BJ (cell line): ENCODE data around the gene TSACC. TPM values are rescaled to one million over a fixed set of nuclear protein-coding genes. Genes with fewer than 3 reads are reported as not detected.
"Not testable (repeated sequence)": the region's sequence is repeated elsewhere in the genome, so short reads cannot be mapped to it uniquely, and the experiment has no call there.

ENCODE experiments used
- CTCF ChIA-PET: fragments of 350-600 bp; formaldehyde crosslinking; extraction: SDS; loops from one replicate; lab custom pipeline; 2021; ENCODE audit warnings: antibody characterized with exemption, inconsistent platforms; lab: Yijun Ruan, JAX
- POLR2A ChIA-PET: fragments of 300-600 bp; sonication (Branson Sonifier 250); formaldehyde crosslinking; extraction: SDS; loops from one replicate; lab custom pipeline; 2021; ENCODE audit warnings: antibody characterized with exemption; lab: Charles Lee
- DNase-seq: peaks from one replicate; pipeline ENCODE4 v3.0.0-alpha.2; 2011; ENCODE audit warnings: low read depth
- H3K27me3 ChIP-seq: 2 replicates; pipeline ENCODE4 v1.6.0; 2011; ENCODE audit warnings: low read length; ENCODE audit not compliant: control insufficient read depth, insufficient read depth
- H3K36me3 ChIP-seq: 2 replicates; pipeline ENCODE4 v1.5.1; 2011; ENCODE audit warnings: low read length; ENCODE audit not compliant: control insufficient read depth, insufficient read depth
- H3K4me3 ChIP-seq: 2 replicates; pipeline ENCODE4 v1.5.1; 2011; ENCODE audit warnings: low read depth, mild to moderate bottlenecking, control low read depth, low read length
- polyA plus RNA-seq: library from polyadenylated mRNA; depleted of rRNA; stranded (reverse); fragments of >200 nt; gene quantifications from 2 replicates; pipeline ENCODE4 v1.2.3, GENCODE V29; 2011
- TF ChIP-seq, protein P1 (sequence below): IDR thresholded peaks from 2 replicates; pipeline ENCODE4 v1.5.1; 2011; ENCODE audit warnings: low read depth, mild to moderate bottlenecking, control low read depth, inconsistent platforms, low read length, moderate library complexity; ENCODE audit not compliant: insufficient read depth

Gene TSACC
- polyA plus RNA-seq, 1 experiment = 0.52 TPM

DNA sequence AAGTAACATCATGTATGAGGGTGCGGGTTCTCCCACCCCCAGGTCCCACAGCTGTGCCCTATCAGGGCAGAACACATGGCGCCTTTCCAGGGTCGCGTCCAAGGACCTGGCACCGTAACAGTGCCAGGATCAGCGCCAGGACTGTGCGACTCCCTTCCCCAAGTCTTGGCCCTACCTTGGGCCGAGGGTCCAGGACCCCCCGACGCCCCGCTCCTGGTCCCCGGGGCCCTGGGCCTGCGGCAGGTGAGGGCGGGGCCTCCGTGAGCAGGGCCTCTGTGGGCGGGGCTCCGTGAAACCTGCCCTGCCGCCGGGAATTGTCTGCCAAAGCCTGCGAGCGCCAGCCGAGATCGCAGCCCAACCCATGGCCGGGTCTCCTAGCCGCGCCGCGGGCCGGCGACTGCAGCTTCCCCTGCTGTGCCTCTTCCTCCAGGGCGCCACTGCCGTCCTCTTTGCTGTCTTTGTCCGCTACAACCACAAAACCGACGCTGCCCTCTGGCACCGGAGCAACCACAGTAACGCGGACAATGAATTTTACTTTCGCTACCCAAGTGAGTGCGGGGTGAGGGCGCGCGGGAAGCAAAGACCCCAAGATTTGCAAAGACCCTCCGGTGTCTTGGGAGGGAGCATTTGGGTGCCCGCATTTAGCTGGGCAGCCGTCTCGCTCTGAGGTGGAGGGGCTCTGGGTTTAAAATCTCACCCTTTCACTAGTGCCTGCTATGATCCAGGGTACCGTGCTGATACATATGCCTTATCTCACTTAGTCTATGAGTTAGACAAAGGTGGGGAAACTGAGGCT, 30.8 kb downstream of the TSACC start, which contains the start of gene RHBG:
TSS of gene RHBG (plus strand) at position 323 of the 796 bp plus-strand sequence. CDS start at position 362, 39 bp downstream.
- TF ChIP-seq, protein P1, sequence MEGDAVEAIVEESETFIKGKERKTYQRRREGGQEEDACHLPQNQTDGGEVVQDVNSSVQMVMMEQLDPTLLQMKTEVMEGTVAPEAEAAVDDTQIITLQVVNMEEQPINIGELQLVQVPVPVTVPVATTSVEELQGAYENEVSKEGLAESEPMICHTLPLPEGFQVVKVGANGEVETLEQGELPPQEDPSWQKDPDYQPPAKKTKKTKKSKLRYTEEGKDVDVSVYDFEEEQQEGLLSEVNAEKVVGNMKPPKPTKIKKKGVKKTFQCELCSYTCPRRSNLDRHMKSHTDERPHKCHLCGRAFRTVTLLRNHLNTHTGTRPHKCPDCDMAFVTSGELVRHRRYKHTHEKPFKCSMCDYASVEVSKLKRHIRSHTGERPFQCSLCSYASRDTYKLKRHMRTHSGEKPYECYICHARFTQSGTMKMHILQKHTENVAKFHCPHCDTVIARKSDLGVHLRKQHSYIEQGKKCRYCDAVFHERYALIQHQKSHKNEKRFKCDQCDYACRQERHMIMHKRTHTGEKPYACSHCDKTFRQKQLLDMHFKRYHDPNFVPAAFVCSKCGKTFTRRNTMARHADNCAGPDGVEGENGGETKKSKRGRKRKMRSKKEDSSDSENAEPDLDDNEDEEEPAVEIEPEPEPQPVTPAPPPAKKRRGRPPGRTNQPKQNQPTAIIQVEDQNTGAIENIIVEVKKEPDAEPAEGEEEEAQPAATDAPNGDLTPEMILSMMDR = no peak
- no peak for DNase-seq
- no peaks in the 10 kb centered on the region for H3K36me3 ChIP-seq
- peak within 1 kb of the TSS; percentile 18 for H3K4me3 ChIP-seq
- H3K27me3 ChIP-seq = peaks cover 20% of the 10 kb centered on the region
- ChIA-PET POLR2A (no interaction called here), CTCF (interaction anchor here (0.8 to 2.0 kb wide), 5 partner anchors 10 to 17 kb away, joined by 3 to 9 read pairs (median 3); no protein-coding TSS in a partner anchor)

DNA sequence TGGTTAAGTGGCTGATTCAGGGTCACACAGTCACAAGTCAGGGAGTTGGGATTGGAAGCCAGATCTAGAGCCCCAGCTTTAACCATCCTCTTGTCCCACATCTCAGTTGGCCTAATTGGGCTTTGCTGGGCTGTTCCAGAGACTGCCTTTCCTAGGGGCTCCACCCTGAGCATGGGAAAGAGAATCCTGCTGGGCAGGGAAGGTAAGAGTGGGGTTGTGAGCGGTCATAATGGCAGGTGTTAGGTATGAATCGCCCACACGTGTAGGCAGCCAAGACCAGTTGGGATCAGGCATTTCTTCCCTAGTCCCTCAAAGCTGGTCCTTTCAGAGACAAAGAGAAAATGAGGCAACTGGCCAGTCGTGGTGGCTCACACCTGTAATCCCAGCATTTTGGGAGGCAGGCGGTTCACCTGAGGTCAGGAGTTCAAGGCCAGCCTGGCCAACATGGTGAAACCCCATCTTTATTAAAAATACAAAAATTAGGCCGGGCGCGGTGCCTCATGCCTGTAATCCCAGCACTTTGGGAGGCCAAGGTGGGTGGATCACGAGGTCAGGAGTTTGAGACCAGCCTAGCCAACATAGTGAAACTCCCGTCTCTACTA, 31.5 kb downstream of the TSACC start:
- POLR2A ChIA-PET, H3K36me3 ChIP-seq, H3K4me3 ChIP-seq, DNase-seq: not testable (repeated sequence)
- H3K27me3 ChIP-seq = peaks cover 20% of the 10 kb centered on the region
- CTCF ChIA-PET = interaction anchor here (0.9 to 3.8 kb wide), 6 partner anchors 8 to 16 kb away, joined by 3 to 25 read pairs (median 3); no protein-coding TSS in a partner anchor

- H3K4me3 ChIP-seq = no peak overlapping the region
- ChIA-PET CTCF (interaction anchor here (0.9 to 3.8 kb wide), 8 partner anchors 11 to 256 kb away, joined by 4 to 25 read pairs (median 4); no protein-coding TSS in a partner anchor), POLR2A (no interaction called here)
- peaks cover 15% of the 10 kb centered on the region for H3K27me3 ChIP-seq
- TF ChIP-seq, protein P1 = no peak
- no peaks in the 10 kb centered on the region for H3K36me3 ChIP-seq
- DNase-seq = no peak
Observed at GRCh38 chr1:156371553-156372264, 33.4 kb downstream of the TSACC start.

GRCh38 chr1:156372265-156372586, 33.9 kb downstream of the TSACC start:
- no peaks in the 10 kb centered on the region for H3K36me3 ChIP-seq
- H3K4me3 ChIP-seq = no peak overlapping the region
- CTCF ChIA-PET = interaction anchor here (1.6 to 3.8 kb wide), 5 partner anchors 14 to 255 kb away, joined by 4 to 25 read pairs (median 8); no protein-coding TSS in a partner anchor
- POLR2A ChIA-PET = no interaction called here
- no peak for DNase-seq
- H3K27me3 ChIP-seq = peaks cover 13% of the 10 kb centered on the region
- TF ChIP-seq, protein P1 = no peak

- ChIA-PET CTCF (interaction anchor here (1.3 to 3.8 kb wide), 4 partner anchors 11 to 254 kb away, joined by 5 to 25 read pairs (median 8); no protein-coding TSS in a partner anchor), POLR2A (no interaction called here)
- DNase-seq = no peak
- TF ChIP-seq, protein P1 = no peak
- Histone ChIP-seq H3K27me3 (peaks cover 13% of the 10 kb centered on the region), H3K36me3 (no peaks in the 10 kb centered on the region), H3K4me3 (no peak overlapping the region)
Observed at GRCh38 chr1:156372876-156373275, 34.5 kb downstream of the TSACC start.
